ENCODE data around the gene ABCF1. TPM values are rescaled to one million over a fixed set of nuclear protein-coding genes. Genes with fewer than 3 reads are reported as not detected.

ABCF1 gene
- polyA plus RNA-seq, 1 donor (not counting 4 experiments of a cell fraction or from before 2014, with no cell fraction given), result 30.0 TPM

- H3K79me2 ChIP-seq (ENCODE audit: control insufficient read depth, insufficient read depth, low read length), result no peaks in the 10 kb centered on the region
- H3K4me3 ChIP-seq (ENCODE audit: control insufficient read depth in 2 of 3, extremely low read depth in 1 of 3, insufficient read depth in 2 of 3, low read depth in 1 of 3, low read length in 3 of 3), result no peak overlapping the region
- no peaks in the 10 kb centered on the region for H3K9me3 ChIP-seq (ENCODE audit: control insufficient read depth, low read depth, low read length)
- dilution Hi-C loops (cut with MboI; ENCODE audit: extremely low pct_ligation_motif_present, low sequenced_read_pairs), result no loop called here
- DNase-seq (ENCODE audit: low read depth, low spot score) (no peak), FAIRE-seq (no peak)
- no peak overlapping the region for H3K27ac ChIP-seq (ENCODE audit: control insufficient read depth, insufficient read depth, low read length)
- H3K4me2 ChIP-seq (ENCODE audit: control insufficient read depth, extremely low read depth, insufficient read depth, low read depth, low read length), result no peak overlapping the region
- no peaks in the 10 kb centered on the region for H3K27me3 ChIP-seq (ENCODE audit: control insufficient read depth, extremely low read depth, insufficient read depth, low read length)
- no peak for TF ChIP-seq EZH2 (IDR thresholded peaks at IDR 0.05; ENCODE audit: low read length)
- TF ChIP-seq, protein P1, sequence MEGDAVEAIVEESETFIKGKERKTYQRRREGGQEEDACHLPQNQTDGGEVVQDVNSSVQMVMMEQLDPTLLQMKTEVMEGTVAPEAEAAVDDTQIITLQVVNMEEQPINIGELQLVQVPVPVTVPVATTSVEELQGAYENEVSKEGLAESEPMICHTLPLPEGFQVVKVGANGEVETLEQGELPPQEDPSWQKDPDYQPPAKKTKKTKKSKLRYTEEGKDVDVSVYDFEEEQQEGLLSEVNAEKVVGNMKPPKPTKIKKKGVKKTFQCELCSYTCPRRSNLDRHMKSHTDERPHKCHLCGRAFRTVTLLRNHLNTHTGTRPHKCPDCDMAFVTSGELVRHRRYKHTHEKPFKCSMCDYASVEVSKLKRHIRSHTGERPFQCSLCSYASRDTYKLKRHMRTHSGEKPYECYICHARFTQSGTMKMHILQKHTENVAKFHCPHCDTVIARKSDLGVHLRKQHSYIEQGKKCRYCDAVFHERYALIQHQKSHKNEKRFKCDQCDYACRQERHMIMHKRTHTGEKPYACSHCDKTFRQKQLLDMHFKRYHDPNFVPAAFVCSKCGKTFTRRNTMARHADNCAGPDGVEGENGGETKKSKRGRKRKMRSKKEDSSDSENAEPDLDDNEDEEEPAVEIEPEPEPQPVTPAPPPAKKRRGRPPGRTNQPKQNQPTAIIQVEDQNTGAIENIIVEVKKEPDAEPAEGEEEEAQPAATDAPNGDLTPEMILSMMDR (optimal IDR thresholded peaks at IDR 0.05 in 1 of 3, IDR thresholded peaks at IDR 0.05 in 1 of 3, conservative IDR thresholded peaks at IDR 0.05 in 1 of 3; ENCODE audit: extremely low read depth in 1 of 3, insufficient read depth in 2 of 3, low read length in 3 of 3), result no peak
- H4K20me1 ChIP-seq (ENCODE audit: control insufficient read depth, extremely low read depth, insufficient read depth, low read length), result no peaks in the 10 kb centered on the region
- no peak overlapping the region for H3K9ac ChIP-seq (ENCODE audit: control insufficient read depth, extremely low read depth, insufficient read depth, low read length)
- no peak overlapping the region for H2AFZ ChIP-seq (ENCODE audit: control insufficient read depth, low read length)
- H3K4me1 ChIP-seq (ENCODE audit: control insufficient read depth, extremely low read depth, insufficient read depth, low read length), result no peaks in the 10 kb centered on the region
- H3K9me1 ChIP-seq (ENCODE audit: control insufficient read depth, extremely low read depth, insufficient read depth, low read length), result no peaks in the 10 kb centered on the region
- H3K36me3 ChIP-seq (ENCODE audit: control insufficient read depth in 2 of 2, extremely low read depth in 1 of 2, insufficient read depth in 2 of 2, low read length in 2 of 2), result peaks cover 50 to 59% of the 10 kb centered on the region in 2 experiments
These were observed 32.7 kb downstream of the ABCF1 start for GRCh38 chr6:30603961-30604360.

DNA sequence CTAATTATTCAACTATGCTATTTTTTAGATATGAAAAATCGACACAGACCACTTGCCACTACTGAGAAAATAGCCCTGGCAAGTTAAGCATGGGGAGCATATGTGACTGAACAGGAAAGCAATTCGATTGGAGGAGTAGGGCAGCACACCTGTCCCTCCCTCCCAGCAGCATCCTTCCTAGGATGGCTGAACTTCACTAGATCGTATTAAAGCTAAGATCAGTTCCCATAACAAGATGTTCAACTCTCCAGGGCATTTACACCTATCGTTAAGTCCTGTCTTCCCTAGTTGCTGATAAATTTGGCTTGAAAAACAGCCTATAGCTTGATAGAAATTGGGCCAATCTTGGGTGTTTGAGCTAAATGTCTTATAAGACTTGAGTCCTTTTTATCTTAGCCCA, 38.8 kb downstream of the ABCF1 start:
- Histone ChIP-seq H3K27ac (ENCODE audit: control insufficient read depth, insufficient read depth, low read length) (no peak overlapping the region), H3K79me2 (ENCODE audit: control insufficient read depth, insufficient read depth, low read length) (peaks cover 22% of the 10 kb centered on the region), H3K9me1 (ENCODE audit: control insufficient read depth, extremely low read depth, insufficient read depth, low read length) (peaks cover 3% of the 10 kb centered on the region), H3K4me3 (ENCODE audit: control insufficient read depth in 2 of 3, extremely low read depth in 1 of 3, insufficient read depth in 2 of 3, low read depth in 1 of 3, low read length in 3 of 3) (no peak overlapping the region), H3K4me1 (ENCODE audit: control insufficient read depth, extremely low read depth, insufficient read depth, low read length) (peaks cover 20% of the 10 kb centered on the region), H4K20me1 (ENCODE audit: control insufficient read depth, extremely low read depth, insufficient read depth, low read length) (peaks cover 8% of the 10 kb centered on the region), H3K36me3 (ENCODE audit: control insufficient read depth in 2 of 2, extremely low read depth in 1 of 2, insufficient read depth in 2 of 2, low read length in 2 of 2) (peaks cover 22 to 46% of the 10 kb centered on the region in 2 experiments), H3K27me3 (ENCODE audit: control insufficient read depth, extremely low read depth, insufficient read depth, low read length) (no peaks in the 10 kb centered on the region), H3K4me2 (ENCODE audit: control insufficient read depth, extremely low read depth, insufficient read depth, low read depth, low read length) (no peak overlapping the region), H2AFZ (ENCODE audit: control insufficient read depth, low read length) (no peak overlapping the region), H3K9me3 (ENCODE audit: control insufficient read depth, low read depth, low read length) (no peaks in the 10 kb centered on the region), H3K9ac (ENCODE audit: control insufficient read depth, extremely low read depth, insufficient read depth, low read length) (no peak overlapping the region)
- DNase-seq (ENCODE audit: low read depth, low spot score) (no peak), FAIRE-seq (no peak)
- dilution Hi-C loops (cut with MboI; ENCODE audit: extremely low pct_ligation_motif_present, low sequenced_read_pairs), result no loop called here
- TF ChIP-seq, protein P1 (optimal IDR thresholded peaks at IDR 0.05 in 1 of 3, IDR thresholded peaks at IDR 0.05 in 1 of 3, conservative IDR thresholded peaks at IDR 0.05 in 1 of 3; ENCODE audit: extremely low read depth in 1 of 3, insufficient read depth in 2 of 3, low read length in 3 of 3), result no peak
- TF ChIP-seq EZH2 (IDR thresholded peaks at IDR 0.05; ENCODE audit: low read length), result no peak
